HG03066 (cell line): Measurements from ENCODE around the gene FAM131C.

Experiments
- ATAC-seq: cut with Tn5 transposase; IDR thresholded peaks from one replicate; pipeline ENCODE4 v1.9.1; 2021; ENCODE audit warnings: low read depth; ENCODE audit not compliant: unreplicated experiment

The FAM131C gene

GRCh38 chr1:16077406-16078245 lies 4.2 kb upstream of the FAM131C start:
- no peak for ATAC-seq

DNA sequence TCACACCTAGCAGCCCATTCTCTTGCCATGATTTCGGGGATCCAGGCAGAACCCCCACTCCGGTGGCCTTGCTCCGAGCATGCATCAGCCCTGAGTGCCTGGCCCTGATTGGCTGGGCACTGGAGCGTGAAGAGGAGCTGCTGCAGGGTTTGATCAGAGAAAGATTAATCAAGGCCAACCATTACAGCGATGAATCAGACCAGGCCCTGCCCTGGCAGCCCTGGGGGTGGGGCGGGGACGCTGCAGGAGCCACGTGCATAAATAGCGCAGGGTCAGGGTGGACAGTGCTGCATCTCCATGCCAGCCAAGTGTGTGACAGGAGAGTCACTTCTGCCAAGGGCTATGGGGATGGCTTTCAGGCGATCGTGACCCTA lies 3.4 kb upstream of the FAM131C start:
- ATAC-seq, result no peak

DNA sequence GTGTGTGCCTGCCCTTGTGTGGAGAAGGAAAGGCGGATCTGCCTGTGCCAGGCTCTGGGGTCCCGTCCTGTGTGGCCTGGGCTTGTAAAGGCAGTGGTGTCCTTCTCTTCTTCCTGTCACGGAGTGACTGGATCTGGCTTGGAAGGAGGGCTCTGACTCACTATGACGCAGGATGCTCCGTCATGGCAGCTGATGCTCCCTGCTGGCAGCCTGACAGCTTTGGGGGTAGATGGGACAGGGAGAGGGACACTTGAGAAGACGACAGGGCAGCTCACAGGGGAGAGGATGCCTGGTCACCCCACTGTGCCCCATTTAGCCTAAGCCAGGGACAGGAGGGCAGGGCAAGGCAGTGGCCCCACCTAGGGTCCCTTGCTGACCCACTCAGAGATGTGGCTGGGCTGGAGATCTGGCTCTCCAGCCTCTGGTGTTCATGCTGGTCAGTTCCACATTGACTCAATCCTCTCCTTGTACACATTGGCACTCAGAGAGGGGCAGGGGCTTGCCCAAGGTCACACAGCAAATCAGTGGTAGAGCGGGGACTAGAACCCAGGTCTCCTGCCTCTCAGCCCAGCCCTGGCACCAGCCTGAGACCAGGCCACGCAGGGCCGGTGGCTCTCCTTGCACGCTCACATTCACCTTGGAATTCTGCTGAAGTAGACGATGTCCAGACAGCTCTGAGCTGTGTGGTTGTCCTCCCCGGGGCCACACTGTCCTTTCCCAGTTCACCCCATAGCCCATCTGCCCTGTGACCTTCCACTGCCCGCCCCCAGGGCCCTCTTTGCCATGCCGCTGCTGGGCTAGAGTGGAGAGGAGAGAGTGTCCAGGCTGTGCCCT lies 2.8 kb upstream of the FAM131C start:
- no peak for ATAC-seq

DNA sequence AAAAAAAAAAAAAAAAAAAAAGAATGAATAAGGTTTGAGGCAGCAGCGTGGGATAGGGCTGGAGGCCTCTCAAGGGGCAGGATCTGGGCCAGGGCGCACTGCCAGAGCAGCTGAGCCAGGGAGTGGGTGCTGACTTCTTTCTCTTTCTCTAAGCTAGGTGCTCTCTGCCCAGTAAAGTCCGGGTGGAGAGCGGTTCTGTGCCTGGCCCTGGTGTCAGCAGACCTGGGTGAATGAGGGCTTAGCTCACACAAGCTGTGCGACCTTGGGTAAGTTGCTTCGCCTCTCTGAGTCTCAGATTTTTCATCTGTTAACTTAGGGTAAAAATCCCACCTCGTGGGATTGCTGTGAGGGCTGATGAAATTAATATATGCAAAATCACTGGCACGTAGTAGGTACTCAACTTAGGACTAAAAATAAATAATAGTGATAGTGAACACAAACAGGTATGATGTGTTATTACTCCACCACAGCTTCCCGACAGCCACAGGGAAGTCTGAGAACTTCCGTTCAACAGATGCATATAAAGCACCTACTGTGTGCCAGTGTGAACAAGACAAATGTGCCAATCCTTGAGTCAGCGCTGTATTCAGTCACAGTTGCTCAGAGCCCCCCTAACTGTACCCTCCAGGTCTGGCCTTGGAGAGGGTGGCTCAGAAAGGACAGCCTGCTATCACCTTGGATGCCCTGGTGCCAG lies 2.0 kb upstream of the FAM131C start:
- ATAC-seq, result no peak

- ATAC-seq, result no peak
Measured at GRCh38 chr1:16074217-16074616, 766 bp upstream of the FAM131C start.

DNA sequence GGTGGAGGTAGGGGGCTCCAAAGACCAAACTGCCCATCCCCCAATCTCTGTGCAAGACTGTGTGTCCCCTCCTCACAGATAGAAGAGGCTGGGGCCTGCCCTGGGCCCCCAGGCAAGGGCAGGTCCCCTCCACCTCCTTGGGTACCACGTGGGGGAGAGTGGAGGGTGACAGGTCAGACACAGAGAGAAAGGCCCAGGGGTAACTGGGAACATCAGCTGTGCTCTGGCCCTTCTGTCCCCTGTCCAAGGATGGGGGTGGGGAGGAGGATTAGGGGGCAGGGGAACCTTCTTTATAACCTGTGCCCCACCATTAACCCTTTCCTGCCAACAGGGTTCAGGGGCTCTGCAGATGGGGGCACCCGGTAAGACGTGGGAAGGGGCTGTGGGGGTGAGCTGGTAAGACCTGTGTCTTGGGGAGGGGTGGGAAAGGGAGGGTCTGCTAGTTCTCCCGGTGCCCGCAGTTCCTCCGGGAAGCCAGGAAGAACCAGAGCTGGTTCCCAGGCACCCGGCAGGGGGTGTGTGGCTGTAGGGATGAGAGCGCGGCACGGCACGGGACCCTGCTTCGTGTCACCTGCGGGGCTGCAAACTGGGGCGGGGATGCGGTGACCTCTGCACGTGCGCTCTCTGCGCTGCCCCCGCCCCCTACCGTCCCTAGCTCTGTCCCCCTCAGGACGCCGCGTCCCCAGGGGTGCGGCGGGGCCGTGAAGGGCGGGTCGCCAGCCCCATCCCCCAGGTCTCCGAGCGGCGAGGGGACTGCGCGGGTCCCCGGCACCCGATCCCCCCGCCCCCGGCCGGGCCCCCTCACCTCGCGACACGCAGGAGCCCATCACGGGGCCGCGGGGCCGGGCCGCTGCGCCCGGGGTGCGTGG lies 601 bp downstream of the FAM131C start:
- ATAC-seq, result no peak

DNA sequence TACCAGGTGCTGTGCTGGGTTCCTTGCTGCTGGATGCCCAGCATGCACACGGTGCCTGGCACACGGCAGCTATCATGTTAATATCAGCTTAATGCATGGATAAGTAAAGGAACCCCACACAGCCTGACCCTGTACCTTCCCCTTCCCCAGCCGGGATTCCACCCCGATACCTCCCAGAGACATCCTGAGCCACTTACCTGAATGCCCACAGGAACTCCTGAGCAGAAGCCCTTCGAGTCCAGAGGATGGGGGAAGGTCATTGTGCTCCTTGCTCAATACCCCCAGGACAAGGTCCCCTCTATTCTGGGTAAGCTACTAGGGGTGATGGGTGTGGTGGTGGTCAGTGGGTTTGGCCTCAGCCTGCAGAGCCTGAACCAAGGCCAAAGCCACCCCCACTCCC lies 1.4 kb downstream of the FAM131C start:
- no peak for ATAC-seq

DNA sequence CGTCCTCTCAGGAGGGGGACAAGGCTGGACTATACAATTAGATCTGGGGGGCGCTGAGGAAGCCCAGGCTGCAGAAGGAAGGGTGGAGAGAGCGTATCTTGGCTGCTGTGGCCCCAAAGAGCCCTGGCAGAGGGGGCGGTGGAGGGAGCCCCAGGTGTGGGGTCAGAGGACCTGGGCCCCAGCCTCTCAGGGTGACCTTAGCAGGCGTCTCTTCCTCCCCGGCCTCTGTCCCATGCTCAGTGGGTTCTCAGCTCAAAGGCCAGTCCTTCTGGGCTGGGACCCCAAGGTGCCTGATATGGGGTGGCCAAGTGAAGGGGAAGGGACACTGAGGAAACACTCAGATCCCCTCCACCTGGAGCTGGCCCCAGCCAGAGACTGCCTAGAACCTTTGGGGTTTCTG lies 1.8 kb downstream of the FAM131C start:
- ATAC-seq, result no peak

DNA sequence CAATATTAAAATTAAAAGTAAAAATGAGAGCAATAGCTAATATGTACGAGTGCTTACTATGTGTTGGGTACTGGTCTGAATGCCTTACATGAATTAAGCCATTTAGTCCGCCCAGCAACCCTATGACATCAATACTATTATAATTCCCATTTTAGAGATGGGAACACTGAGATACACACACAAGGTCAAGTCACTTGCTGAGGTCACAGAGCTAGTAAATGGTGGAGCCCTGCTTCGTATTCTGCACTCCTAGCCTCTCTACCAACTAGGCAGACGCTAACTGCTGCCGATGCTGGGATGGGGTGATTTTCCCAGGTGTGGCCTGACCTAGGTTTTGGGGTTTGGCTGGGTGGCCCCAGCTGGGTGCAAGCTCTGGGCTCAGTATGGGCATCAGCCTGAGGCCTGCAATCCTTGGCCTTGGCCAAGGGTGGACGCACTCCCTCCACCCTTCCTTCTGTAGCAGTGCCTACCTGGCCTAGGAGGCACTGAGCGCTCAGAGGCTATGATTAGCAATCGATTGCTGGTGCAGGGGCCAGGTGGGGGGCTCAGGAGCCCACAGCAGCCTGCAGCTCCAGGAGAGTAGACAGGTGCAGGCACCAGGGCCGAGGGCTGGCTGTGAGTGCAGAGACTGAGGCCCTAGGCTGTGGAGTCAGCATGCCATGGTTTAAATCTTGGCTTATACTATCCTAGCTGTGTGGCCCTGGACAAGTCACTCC lies 2.7 kb downstream of the FAM131C start:
- ATAC-seq, result no peak

- no peak for ATAC-seq
Measured at GRCh38 chr1:16068356-16069270, 4.8 kb downstream of the FAM131C start.

- ATAC-seq, result no peak
Measured at GRCh38 chr1:16067933-16068332, 5.5 kb downstream of the FAM131C start.

GRCh38 chr1:16067127-16067768 lies 6.2 kb downstream of the FAM131C start:
- ATAC-seq, result no peak

GRCh38 chr1:16066245-16066644 lies 7.2 kb downstream of the FAM131C start:
- ATAC-seq, result no peak

DNA sequence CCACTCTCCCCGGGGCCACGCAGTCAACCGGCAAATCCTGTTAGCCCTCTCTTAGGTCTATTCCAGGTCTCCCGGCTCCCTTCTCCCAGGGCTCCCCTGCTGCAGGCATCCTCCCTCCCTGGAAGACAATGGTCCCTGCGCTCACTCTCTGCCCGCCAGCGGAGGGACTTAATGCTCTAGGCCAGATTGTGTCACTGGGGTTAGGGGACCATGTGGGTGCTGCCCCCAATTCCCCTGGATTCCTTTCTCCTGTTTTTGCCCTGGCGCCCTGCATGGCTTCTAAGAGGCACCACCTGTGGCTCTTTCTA lies 8.2 kb downstream of the FAM131C start:
- no peak for ATAC-seq

DNA sequence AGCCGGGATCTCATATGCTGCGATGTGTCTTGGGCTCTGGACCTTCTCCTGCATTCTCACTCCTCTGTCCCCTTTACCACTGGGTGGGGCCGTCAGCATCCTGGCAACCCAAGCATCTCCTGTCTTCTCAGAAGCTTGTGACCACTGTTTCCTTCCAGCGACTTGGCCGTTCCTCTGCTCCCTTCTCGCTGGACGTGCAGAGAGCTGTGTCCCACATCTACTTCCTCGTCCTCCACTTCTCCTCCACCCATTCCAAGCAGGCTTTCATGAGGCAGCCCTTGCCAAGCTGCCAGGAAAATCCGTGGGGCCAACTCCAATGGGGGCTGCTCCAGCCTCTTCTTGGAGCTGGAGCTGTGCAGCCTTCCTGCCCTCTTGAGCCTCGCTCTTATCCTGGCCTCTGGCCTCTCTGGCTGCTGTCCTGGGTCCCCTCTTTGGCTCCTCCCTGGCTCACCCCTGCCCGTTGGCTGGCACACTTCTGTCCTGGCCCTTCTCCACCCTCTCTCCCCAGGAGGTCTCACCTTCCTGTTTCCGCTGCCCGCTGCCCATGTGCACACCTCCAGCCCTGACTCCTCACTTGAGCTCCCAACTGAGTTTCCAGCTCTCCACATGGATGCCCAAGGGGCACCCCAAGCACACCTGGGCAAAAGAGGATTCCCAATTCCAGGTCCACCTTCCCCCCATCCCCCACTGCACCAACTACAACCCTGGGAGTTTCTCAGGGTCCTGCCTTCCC lies 8.7 kb downstream of the FAM131C start:
- no peak for ATAC-seq

GRCh38 chr1:16063921-16064320 lies 9.5 kb downstream of the FAM131C start:
- no peak for ATAC-seq

DNA sequence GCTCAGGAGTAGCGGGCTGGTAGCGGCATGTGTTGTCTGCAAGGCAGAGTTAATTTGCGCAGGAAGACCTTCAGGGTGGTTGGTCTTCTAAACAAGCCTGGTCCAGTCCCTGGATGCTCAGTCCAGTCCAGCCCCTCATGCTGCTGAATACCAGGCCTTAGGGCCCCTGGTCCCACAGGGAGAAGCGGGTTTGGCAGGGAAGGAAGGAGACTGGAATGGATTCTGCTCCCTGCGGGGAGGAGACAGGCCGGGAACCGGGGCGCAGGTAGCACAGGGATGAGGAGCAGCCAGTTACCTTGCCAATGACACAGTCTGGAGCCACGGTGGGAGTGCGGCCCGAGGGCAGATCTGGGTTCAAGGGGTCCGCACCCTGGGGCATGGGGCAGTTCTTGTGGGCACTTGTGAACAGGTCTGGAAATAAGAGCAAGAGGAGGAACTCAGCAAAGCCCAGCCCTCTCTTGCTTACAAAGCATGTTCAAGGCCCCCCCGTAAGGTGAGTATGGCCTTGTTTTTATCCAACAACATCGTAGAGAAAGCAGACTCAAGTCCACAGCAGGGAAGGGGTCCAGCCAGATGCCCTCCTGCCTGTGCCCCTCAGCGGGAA lies 10.1 kb downstream of the FAM131C start:
- no peak for ATAC-seq
